Vagina (tissue), 2 donors: ENCODE results near the gene USP12.

Experiments used
- POLR2AphosphoS5 ChIP-seq, 2 donors: sonication (generic); formaldehyde crosslinking; IDR thresholded peaks; one replicate each; pipeline ENCODE4 v1.9.0; 2017; ENCODE audit warnings: antibody characterized with exemption in 2 of 2, mild to moderate bottlenecking in 2 of 2, low read depth in 1 of 2; ENCODE audit not compliant: insufficient read depth in 1 of 2
- TF ChIP-seq, protein P1 (sequence below), 3 experiments: fragments of 450-650 bp in 2 of 3; fragments of 200-600 bp in 1 of 3; sonication (generic) in 1 of 3; IDR thresholded peaks; one replicate each; pipeline ENCODE4 v1.5.1; 2017 to 2019; ENCODE audit warnings: antibody characterized with exemption in 3 of 3, mild to moderate bottlenecking in 2 of 3, moderate library complexity in 2 of 3

DNA sequence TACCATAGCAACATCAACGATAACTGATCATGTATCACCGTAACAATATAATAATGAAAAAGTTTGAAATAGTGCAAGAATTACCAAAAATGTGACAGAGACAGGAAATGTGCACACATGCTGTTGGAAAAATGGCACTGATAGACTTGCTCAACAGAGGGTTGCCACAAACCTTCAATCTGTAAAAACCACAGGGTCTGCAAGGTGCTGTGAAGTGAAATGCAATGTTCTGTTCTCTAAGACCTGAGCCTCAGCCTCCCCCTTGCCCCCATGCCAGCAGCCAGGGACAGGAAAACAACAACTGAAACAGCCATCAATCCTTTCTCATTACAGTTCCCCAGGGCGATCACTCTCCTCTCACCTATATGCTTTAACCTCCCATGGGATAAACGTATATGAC, 88.4 kb downstream of the USP12 start:
- TF ChIP-seq, protein P1, sequence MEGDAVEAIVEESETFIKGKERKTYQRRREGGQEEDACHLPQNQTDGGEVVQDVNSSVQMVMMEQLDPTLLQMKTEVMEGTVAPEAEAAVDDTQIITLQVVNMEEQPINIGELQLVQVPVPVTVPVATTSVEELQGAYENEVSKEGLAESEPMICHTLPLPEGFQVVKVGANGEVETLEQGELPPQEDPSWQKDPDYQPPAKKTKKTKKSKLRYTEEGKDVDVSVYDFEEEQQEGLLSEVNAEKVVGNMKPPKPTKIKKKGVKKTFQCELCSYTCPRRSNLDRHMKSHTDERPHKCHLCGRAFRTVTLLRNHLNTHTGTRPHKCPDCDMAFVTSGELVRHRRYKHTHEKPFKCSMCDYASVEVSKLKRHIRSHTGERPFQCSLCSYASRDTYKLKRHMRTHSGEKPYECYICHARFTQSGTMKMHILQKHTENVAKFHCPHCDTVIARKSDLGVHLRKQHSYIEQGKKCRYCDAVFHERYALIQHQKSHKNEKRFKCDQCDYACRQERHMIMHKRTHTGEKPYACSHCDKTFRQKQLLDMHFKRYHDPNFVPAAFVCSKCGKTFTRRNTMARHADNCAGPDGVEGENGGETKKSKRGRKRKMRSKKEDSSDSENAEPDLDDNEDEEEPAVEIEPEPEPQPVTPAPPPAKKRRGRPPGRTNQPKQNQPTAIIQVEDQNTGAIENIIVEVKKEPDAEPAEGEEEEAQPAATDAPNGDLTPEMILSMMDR (IDR thresholded peaks at IDR 0.05) = no peak
- TF ChIP-seq POLR2AphosphoS5 (IDR thresholded peaks at IDR 0.05; ENCODE audit: insufficient read depth in 1 of 2, low read depth in 1 of 2) = no peak
